MM.1S (cell line): ENCODE measurements around the gene GATM.

Experiments
- DNase-seq: peaks from one replicate; pipeline ENCODE4 v3.0.0-alpha.2; 2015
- H2AFZ ChIP-seq: fragments of 300-600 bp; sonication (generic); 2 replicates; pipeline ENCODE4 v1.6.0; 2016; ENCODE audit warnings: antibody characterized with exemption, low read length
- H3F3A ChIP-seq: fragments of 300-600 bp; sonication (generic); 2 replicates; pipeline ENCODE4 v1.6.1; 2016; ENCODE audit warnings: mild to moderate bottlenecking, antibody characterized with exemption, low read length, moderate library complexity, mixed read lengths; ENCODE audit not compliant: insufficient read depth
- H3K27ac ChIP-seq: fragments of 300-600 bp; sonication (generic); 2 replicates; pipeline ENCODE4 v1.5.1; 2016; ENCODE audit warnings: mild to moderate bottlenecking, low read length
- H3K27me3 ChIP-seq: fragments of 300-600 bp; sonication (generic); replicated peaks from 2 replicates; pipeline ENCODE4 v1.6.0; 2016; ENCODE audit warnings: low read length; ENCODE audit not compliant: insufficient read depth
- H3K36me3 ChIP-seq: fragments of 300-600 bp; sonication (generic); replicated peaks from 2 replicates; pipeline ENCODE4 v1.6.1; 2016; ENCODE audit warnings: mild to moderate bottlenecking, low read length, mixed read lengths; ENCODE audit not compliant: insufficient read depth
- H3K4me1 ChIP-seq: fragments of 300-600 bp; sonication (generic); 2 replicates; pipeline ENCODE4 v1.6.1; 2016; ENCODE audit warnings: low read length, mixed read lengths
- H3K4me2 ChIP-seq: fragments of 300-600 bp; sonication (generic); 2 replicates; pipeline ENCODE4 v1.6.0; 2016; ENCODE audit warnings: low read depth, low read length
- H3K4me3 ChIP-seq: fragments of 300-600 bp; sonication (generic); 2 replicates; pipeline ENCODE4 v1.5.1; 2016; ENCODE audit warnings: low read length, mixed read lengths
- H3K79me2 ChIP-seq: fragments of 300-600 bp; sonication (generic); 2 replicates; pipeline ENCODE4 v1.6.1; 2016; ENCODE audit warnings: mixed run types, low read length, mixed read lengths
- H3K9ac ChIP-seq: fragments of 300-600 bp; sonication (generic); 2 replicates; pipeline ENCODE4 v1.6.1; 2016; ENCODE audit warnings: low read length, mixed read lengths
- H3K9me2 ChIP-seq: fragments of 300-600 bp; sonication (generic); replicated peaks from 2 replicates; pipeline ENCODE4 v1.6.1; 2016; ENCODE audit warnings: mild to moderate bottlenecking, low read length, mixed read lengths; ENCODE audit not compliant: insufficient read depth
- H3K9me3 ChIP-seq: fragments of 300-600 bp; sonication (generic); replicated peaks from 2 replicates; pipeline ENCODE4 v1.6.1; 2016; ENCODE audit warnings: mild to moderate bottlenecking, low read length, mixed read lengths; ENCODE audit not compliant: insufficient read depth
- H4K20me1 ChIP-seq: fragments of 300-600 bp; sonication (generic); 2 replicates; pipeline ENCODE4 v1.6.1; 2016; ENCODE audit warnings: mild to moderate bottlenecking, low read length, moderate library complexity, mixed read lengths; ENCODE audit not compliant: insufficient read depth
- EZH2 ChIP-seq: fragments of 300-600 bp; sonication (generic); optimal IDR thresholded peaks from 2 replicates; pipeline ENCODE3; 2017; ENCODE audit warnings: low read depth, mild to moderate bottlenecking, antibody characterized with exemption, low read length, mixed read lengths
- EZH2phosphoT487 ChIP-seq: fragments of 300-600 bp; sonication (generic); IDR thresholded peaks from 2 replicates; pipeline ENCODE4 v1.6.1; 2018; ENCODE audit warnings: antibody characterized with exemption, low read length
- TF ChIP-seq, protein P1 (sequence below): fragments of 300-600 bp; sonication (generic); IDR thresholded peaks from 2 replicates; pipeline ENCODE4 v1.5.1; 2016; ENCODE audit warnings: antibody characterized with exemption, low read length, mixed read lengths

The GATM gene, protein sequence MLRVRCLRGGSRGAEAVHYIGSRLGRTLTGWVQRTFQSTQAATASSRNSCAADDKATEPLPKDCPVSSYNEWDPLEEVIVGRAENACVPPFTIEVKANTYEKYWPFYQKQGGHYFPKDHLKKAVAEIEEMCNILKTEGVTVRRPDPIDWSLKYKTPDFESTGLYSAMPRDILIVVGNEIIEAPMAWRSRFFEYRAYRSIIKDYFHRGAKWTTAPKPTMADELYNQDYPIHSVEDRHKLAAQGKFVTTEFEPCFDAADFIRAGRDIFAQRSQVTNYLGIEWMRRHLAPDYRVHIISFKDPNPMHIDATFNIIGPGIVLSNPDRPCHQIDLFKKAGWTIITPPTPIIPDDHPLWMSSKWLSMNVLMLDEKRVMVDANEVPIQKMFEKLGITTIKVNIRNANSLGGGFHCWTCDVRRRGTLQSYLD

DNA sequence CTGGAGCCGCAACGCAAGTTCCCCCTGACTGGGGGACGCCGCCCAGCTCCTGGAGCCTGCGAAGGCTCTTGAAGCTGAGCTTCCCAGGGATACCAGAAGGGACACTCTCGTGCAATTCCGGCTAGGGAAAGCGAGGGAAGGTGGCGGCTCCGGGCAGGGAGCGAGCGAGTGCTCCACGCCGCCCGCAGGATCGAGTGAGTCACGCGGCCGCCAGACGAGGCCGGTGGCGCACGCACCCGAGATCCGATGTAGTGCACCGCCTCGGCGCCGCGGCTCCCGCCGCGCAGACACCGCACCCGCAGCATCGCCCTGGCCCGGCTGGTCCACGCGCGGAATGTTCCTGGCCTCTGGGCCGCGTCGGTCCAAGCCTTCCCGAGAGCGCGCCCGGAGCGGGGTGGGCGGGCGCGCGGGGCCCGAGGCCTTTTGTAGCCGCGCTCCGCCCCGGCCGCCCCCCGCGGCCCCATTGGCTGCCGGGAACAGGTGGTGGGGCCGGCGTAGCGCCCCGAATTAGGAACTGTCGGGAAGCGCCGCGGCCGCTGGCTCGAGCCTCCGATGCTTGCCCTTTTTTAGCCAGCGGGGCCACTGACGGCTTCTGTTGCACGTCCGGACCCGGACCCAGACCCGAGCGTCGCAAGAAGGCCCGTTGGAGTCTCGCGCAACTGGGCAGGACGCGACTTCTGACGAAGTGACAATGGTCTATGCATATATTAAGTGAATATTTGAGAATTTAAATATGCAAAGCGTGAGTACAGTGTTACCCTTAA is at the start of gene GATM:
Gene GATM (minus strand): TSS at position 396 of the 764 bp plus-strand sequence. CDS start 91 bp downstream, at position 305.
- H3K9me3 ChIP-seq, result no peaks in the 10 kb centered on the region
- no peaks in the 10 kb centered on the region for H3K36me3 ChIP-seq
- peak within 1 kb of the TSS; percentile 98 for H3K4me2 ChIP-seq
- peaks cover 7% of the 10 kb centered on the region; the same call in 1 of the 2 replicates for H3F3A ChIP-seq
- H3K4me1 ChIP-seq, result no peaks in the 10 kb centered on the region
- TF ChIP-seq, protein P1, sequence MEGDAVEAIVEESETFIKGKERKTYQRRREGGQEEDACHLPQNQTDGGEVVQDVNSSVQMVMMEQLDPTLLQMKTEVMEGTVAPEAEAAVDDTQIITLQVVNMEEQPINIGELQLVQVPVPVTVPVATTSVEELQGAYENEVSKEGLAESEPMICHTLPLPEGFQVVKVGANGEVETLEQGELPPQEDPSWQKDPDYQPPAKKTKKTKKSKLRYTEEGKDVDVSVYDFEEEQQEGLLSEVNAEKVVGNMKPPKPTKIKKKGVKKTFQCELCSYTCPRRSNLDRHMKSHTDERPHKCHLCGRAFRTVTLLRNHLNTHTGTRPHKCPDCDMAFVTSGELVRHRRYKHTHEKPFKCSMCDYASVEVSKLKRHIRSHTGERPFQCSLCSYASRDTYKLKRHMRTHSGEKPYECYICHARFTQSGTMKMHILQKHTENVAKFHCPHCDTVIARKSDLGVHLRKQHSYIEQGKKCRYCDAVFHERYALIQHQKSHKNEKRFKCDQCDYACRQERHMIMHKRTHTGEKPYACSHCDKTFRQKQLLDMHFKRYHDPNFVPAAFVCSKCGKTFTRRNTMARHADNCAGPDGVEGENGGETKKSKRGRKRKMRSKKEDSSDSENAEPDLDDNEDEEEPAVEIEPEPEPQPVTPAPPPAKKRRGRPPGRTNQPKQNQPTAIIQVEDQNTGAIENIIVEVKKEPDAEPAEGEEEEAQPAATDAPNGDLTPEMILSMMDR, result peak; percentile 19; the same call in 1 of the 2 replicates
- no peak for TF ChIP-seq EZH2
- H3K9me2 ChIP-seq, result no peaks in the 10 kb centered on the region
- H3K9ac ChIP-seq, result peak within 1 kb of the TSS; percentile 71
- H4K20me1 ChIP-seq, result no peaks in the 10 kb centered on the region
- peak within 1 kb of the TSS; percentile 76; the same call in 1 of the 2 replicates for H3K27ac ChIP-seq
- no peaks in the 10 kb centered on the region for H3K27me3 ChIP-seq
- H3K79me2 ChIP-seq, result no peaks in the 10 kb centered on the region
- H3K4me3 ChIP-seq, result peak within 1 kb of the TSS; percentile 84
- H2AFZ ChIP-seq, result peak within 1 kb of the TSS; percentile 96
- peak; percentile 75 for DNase-seq

DNA sequence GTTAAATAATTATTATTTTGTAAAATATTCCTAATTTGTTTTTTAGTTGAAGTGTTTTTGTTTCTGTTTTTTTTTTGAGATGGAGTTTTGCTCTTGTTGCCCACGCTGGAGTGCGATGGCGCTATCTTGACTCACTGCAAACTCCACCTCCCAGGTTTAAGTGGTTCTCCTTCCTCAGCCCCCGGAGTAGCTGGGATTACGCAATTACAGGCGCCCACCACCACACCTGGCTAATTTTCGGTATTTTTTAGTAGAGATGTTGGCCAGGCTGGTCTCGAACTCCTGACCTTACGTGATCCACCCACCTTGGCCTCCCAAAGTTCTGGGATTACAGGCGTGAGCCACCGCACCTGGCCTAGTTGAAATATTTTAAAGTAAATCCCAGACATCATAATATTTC is 48.7 kb upstream of the GATM start:
- H3K4me1 ChIP-seq, result no peaks in the 10 kb centered on the region
- H3K9ac ChIP-seq, result no peak overlapping the region
- no peaks in the 10 kb centered on the region for H3K36me3 ChIP-seq
- no peak overlapping the region for H3K27ac ChIP-seq
- TF ChIP-seq, protein P1, result no peak
- no peak for TF ChIP-seq EZH2
- TF ChIP-seq EZH2phosphoT487, result no peak
- H3K9me2 ChIP-seq, result no peaks in the 10 kb centered on the region
- H3K9me3 ChIP-seq, result no peaks in the 10 kb centered on the region
- no peaks in the 10 kb centered on the region for H3F3A ChIP-seq
- H3K27me3 ChIP-seq, result no peaks in the 10 kb centered on the region
- no peak overlapping the region for H2AFZ ChIP-seq
- H3K79me2 ChIP-seq, result no peaks in the 10 kb centered on the region
- no peak overlapping the region for H3K4me2 ChIP-seq
- no peak overlapping the region for H3K4me3 ChIP-seq
- no peak for DNase-seq
- H4K20me1 ChIP-seq, result no peaks in the 10 kb centered on the region

DNA sequence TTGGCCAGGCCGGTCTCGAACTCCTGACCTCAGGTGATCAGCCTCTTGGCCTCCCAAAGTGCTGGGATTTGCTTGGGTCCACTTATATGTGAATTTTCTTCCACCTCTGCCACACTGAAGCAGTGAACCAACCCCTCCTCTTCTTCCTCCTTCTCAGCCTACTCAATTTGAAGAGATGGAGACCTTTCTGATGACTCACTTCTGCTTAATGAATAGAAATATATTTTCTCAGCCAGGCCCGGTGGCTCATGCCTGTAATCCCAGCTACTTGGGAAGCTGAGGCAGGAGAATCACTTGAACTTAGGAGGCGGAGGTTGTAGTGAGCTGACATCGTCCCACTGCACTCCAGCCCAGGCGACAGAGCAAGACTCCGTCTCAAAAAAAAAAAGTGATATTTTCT is 46.8 kb upstream of the GATM start:
- Histone ChIP-seq H3K9me3 (no peaks in the 10 kb centered on the region), H3K4me3 (no peak overlapping the region), H2AFZ (no peak overlapping the region), H3K27ac (no peak overlapping the region), H3K36me3 (no peaks in the 10 kb centered on the region; the same call in 1 of the 2 replicates), H4K20me1 (no peaks in the 10 kb centered on the region), H3K9me2 (no peaks in the 10 kb centered on the region), H3K79me2 (no peaks in the 10 kb centered on the region), H3K4me1 (no peaks in the 10 kb centered on the region), H3K27me3 (no peaks in the 10 kb centered on the region), H3K4me2 (no peak overlapping the region), H3F3A (no peaks in the 10 kb centered on the region), H3K9ac (no peak overlapping the region)
- no peak for TF ChIP-seq EZH2
- TF ChIP-seq, protein P1, result no peak
- no peak for TF ChIP-seq EZH2phosphoT487
- DNase-seq, result no peak
